ENCODE measurements around the gene RPS6KB2.
A peak's percentile ranks its signal among the peaks of the same experiment; 100 is the strongest.

RPS6KB2 gene

DNA sequence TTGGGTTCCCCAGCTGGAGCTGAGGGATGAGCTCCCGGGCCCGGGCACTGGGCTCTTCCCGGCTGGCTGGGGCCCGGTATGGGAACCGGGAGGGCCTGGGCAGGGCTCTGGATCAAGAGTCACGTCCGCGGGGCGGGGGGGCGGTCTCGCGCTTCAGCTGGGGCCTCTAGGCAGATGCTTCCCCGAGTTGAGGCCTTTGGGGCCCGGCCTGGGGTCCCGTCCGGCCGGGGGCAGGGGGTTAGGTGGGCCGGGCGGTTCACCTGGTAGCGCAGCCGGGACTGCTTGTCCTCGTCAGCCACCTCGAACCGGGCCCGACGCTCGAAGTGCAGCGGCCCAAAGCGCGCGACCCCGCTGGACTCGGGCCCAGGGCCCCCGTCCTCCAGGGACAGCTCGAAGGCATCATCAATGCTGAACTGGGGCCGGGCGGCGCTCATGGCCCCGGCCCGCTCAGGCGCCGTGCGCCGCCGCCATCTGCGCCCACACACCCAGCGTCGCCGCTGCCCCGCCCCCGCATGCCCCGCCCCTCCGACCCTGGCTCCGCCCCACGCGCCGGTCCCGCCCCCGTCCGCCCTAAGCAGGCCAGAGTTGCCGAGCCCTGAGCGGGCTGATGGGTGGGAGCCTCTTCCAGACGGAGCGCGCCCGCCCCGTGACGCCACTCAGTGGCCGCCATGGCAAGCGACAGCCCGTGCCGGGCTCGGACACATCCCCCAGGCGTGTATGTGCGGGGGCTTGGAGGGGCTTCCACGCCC lies 40.6 kb downstream of the RPS6KB2 start, which contains the start of gene TMEM134:
Gene TMEM134 (minus strand): TSS at position 493 of the 749 bp plus-strand sequence. CDS start 59 bp downstream, at position 434.
- peaks cover 0 to 1% of the 10 kb centered on the region in 2 donors for H3K9me3 ChIP-seq (replicated peaks in 1 of 2; ENCODE audit: control insufficient read depth in 2 of 2, insufficient read depth in 1 of 2, low read depth in 1 of 2, low read length in 2 of 2)
- H3K27me3 ChIP-seq (ENCODE audit: control insufficient read depth in 3 of 3, insufficient read depth in 3 of 3, low read depth in 1 of 3, low read length in 3 of 3) = peaks cover 0 to 2% (median 0%) of the 10 kb centered on the region in 3 experiments
- H2AFZ ChIP-seq (ENCODE audit: low read length) = peak within 1 kb of the TSS; percentile 89
- H3K4me1 ChIP-seq (ENCODE audit: control insufficient read depth in 2 of 2, insufficient read depth in 1 of 2, low read depth in 1 of 2, low read length in 2 of 2) = peaks cover 11 to 15% of the 10 kb centered on the region in 2 donors
- peak within 1 kb of the TSS; percentile 96 for H3K18ac ChIP-seq (ENCODE audit: low read length)
- peak within 1 kb of the TSS; percentile 86 for H3K4me2 ChIP-seq (ENCODE audit: insufficient read depth, low read length, poor library complexity, severe bottlenecking)
- no CpG with 5 or more reads among the region's 76 CpGs for WGBS, 2 donors (ENCODE audit: extremely low coverage in 2 of 2, insufficient read length in 2 of 2, insufficient replicate concordance in 1 of 2)
- peak within 1 kb of the TSS; percentile 89 for H3K14ac ChIP-seq (ENCODE audit: low read length)
- H2BK15ac ChIP-seq (ENCODE audit: low read length) = peak within 1 kb of the TSS; percentile 85
- H3K27ac ChIP-seq (replicated peaks; ENCODE audit: low read length) = peak within 1 kb of the TSS; percentile 54
- H3K23ac ChIP-seq (ENCODE audit: low read depth, low read length, poor library complexity) = peak within 1 kb of the TSS; percentile 96
- H3K36me3 ChIP-seq (replicated peaks in 1 of 2; ENCODE audit: control insufficient read depth in 2 of 2, insufficient read depth in 2 of 2, low read length in 2 of 2) = peaks cover 0 to 6% of the 10 kb centered on the region in 2 donors
- peaks cover 5% of the 10 kb centered on the region for H3K79me1 ChIP-seq (ENCODE audit: low read depth, low read length)
- peak within 1 kb of the TSS; percentile 88 to 92 for H3K4me3 ChIP-seq (ENCODE audit: low read length in 2 of 2)
- H2BK12ac ChIP-seq (ENCODE audit: low read length) = no peak within 1 kb of the TSS
- peak within 1 kb of the TSS; percentile 94 for H3K9ac ChIP-seq (ENCODE audit: low read depth, low read length, poor library complexity)
- peak within 1 kb of the TSS; percentile 61 for H2BK120ac ChIP-seq (ENCODE audit: low read depth, low read length)
- H4K8ac ChIP-seq (ENCODE audit: low read depth, low read length) = no peak within 1 kb of the TSS
- peak within 1 kb of the TSS; percentile 96 for H2AK5ac ChIP-seq (ENCODE audit: low read depth, low read length)
- no peak within 1 kb of the TSS for H3K4ac ChIP-seq (ENCODE audit: low read length)
- peak within 1 kb of the TSS; percentile 75 for H2BK5ac ChIP-seq (ENCODE audit: low read length)
- peak; percentile 88 for DNase-seq (ENCODE audit: low spot score)
- no peak within 1 kb of the TSS for H4K91ac ChIP-seq (ENCODE audit: low read depth, low read length, poor library complexity)

DNA sequence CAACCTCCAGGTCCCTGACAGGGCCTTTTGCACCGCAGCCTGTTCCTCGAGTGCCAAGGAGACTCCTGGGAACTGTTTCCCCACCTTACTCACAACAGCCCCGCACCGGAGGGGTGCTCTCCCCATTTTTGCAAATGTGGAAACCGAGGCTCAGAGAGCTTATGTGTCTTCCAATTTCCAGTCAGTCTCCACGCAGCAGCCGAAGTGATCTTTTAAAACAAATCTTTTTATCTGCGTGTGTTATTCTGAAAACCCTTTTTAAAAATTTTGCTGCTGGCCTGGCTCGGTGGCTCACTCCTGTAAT lies 41.2 kb downstream of the RPS6KB2 start:
- peaks cover 0 to 2% (median 0%) of the 10 kb centered on the region in 3 experiments for H3K27me3 ChIP-seq (ENCODE audit: control insufficient read depth in 3 of 3, insufficient read depth in 3 of 3, low read depth in 1 of 3, low read length in 3 of 3)
- H3K18ac ChIP-seq (ENCODE audit: low read length) = peak overlapping the region; percentile 44
- H2AFZ ChIP-seq (ENCODE audit: low read length) = peak overlapping the region; percentile 89
- H2BK15ac ChIP-seq (ENCODE audit: low read length) = no peak overlapping the region
- H2BK12ac ChIP-seq (ENCODE audit: low read length) = no peak overlapping the region
- H3K4me1 ChIP-seq (ENCODE audit: control insufficient read depth in 2 of 2, insufficient read depth in 1 of 2, low read depth in 1 of 2, low read length in 2 of 2) = peaks cover 10 to 11% of the 10 kb centered on the region in 2 donors
- H4K8ac ChIP-seq (ENCODE audit: low read depth, low read length) = no peak overlapping the region
- H3K14ac ChIP-seq (ENCODE audit: low read length) = no peak overlapping the region
- H2BK5ac ChIP-seq (ENCODE audit: low read length) = no peak overlapping the region
- H3K9ac ChIP-seq (ENCODE audit: low read depth, low read length, poor library complexity) = no peak overlapping the region
- H4K91ac ChIP-seq (ENCODE audit: low read depth, low read length, poor library complexity) = no peak overlapping the region
- H3K9me3 ChIP-seq (replicated peaks in 1 of 2; ENCODE audit: control insufficient read depth in 2 of 2, insufficient read depth in 1 of 2, low read depth in 1 of 2, low read length in 2 of 2) = no peaks in the 10 kb centered on the region
- H3K4me3 ChIP-seq (ENCODE audit: low read length in 2 of 2) = peak overlapping the region; percentile 38 to 76
- peak overlapping the region; percentile 54 for H3K27ac ChIP-seq (replicated peaks; ENCODE audit: low read length)
- H3K36me3 ChIP-seq (replicated peaks in 1 of 2; ENCODE audit: control insufficient read depth in 2 of 2, insufficient read depth in 2 of 2, low read length in 2 of 2) = peaks cover 0 to 6% of the 10 kb centered on the region in 2 donors
- WGBS, 2 donors (ENCODE audit: extremely low coverage in 2 of 2, insufficient read length in 2 of 2, insufficient replicate concordance in 1 of 2) = no CpG with 5 or more reads among the region's 9 CpGs
- no peak overlapping the region for H2AK5ac ChIP-seq (ENCODE audit: low read depth, low read length)
- peaks cover 5% of the 10 kb centered on the region for H3K79me1 ChIP-seq (ENCODE audit: low read depth, low read length)
- no peak overlapping the region for H2BK120ac ChIP-seq (ENCODE audit: low read depth, low read length)
- peak overlapping the region; percentile 96 for H3K23ac ChIP-seq (ENCODE audit: low read depth, low read length, poor library complexity)
- peak overlapping the region; percentile 55 for H3K4me2 ChIP-seq (ENCODE audit: insufficient read depth, low read length, poor library complexity, severe bottlenecking)
- no peak for DNase-seq (ENCODE audit: low spot score)
- no peak overlapping the region for H3K4ac ChIP-seq (ENCODE audit: low read length)

DNA sequence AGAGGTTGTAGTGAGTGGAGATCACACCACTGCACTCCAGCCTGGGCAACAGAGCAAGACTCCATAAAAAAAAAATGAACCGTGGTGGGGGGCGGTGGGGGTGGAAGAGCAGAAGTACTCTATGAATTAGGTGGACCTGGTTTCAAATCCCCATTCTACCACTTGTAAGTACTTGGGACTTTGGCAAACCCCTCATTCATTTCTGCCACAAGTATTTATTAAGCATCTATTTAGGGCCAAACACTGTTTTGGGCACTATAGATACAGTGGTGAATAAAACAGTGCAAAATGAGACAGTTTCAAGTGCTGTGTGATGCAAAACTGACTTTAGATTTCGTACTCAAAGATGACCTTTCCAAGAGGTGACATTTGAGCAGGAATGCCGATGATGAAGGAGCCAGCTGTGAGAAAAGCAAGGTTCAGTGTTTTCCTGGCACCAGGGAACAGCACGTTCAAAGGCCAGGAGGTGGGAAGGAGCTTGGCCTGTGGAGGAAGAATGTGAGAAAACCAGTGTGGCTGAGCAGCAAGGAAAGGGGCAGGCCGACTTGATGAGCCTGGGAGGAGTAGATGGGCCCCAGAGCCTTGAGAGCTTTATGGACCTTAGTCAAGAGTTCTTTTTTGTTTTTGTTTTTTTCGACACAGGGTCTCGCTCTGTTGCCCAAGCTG lies 42.2 kb downstream of the RPS6KB2 start:
- Histone ChIP-seq H2AFZ (ENCODE audit: low read length) (no peak overlapping the region), H3K4ac (ENCODE audit: low read length) (no peak overlapping the region), H3K27me3 (ENCODE audit: control insufficient read depth in 3 of 3, insufficient read depth in 3 of 3, low read depth in 1 of 3, low read length in 3 of 3) (peaks cover 0 to 2% (median 0%) of the 10 kb centered on the region in 3 experiments), H3K14ac (ENCODE audit: low read length) (no peak overlapping the region), H2AK5ac (ENCODE audit: low read depth, low read length) (peak overlapping the region; percentile 28), H4K8ac (ENCODE audit: low read depth, low read length) (no peak overlapping the region), H2BK12ac (ENCODE audit: low read length) (no peak overlapping the region), H3K36me3 (replicated peaks in 1 of 2; ENCODE audit: control insufficient read depth in 2 of 2, insufficient read depth in 2 of 2, low read length in 2 of 2) (peaks cover 0 to 3% of the 10 kb centered on the region in 2 donors), H3K18ac (ENCODE audit: low read length) (no peak overlapping the region), H3K79me1 (ENCODE audit: low read depth, low read length) (peaks cover 1% of the 10 kb centered on the region), H2BK120ac (ENCODE audit: low read depth, low read length) (no peak overlapping the region), H3K4me2 (ENCODE audit: insufficient read depth, low read length, poor library complexity, severe bottlenecking) (no peak overlapping the region), H2BK5ac (ENCODE audit: low read length) (no peak overlapping the region), H4K91ac (ENCODE audit: low read depth, low read length, poor library complexity) (no peak overlapping the region), H3K9me3 (replicated peaks in 1 of 2; ENCODE audit: control insufficient read depth in 2 of 2, insufficient read depth in 1 of 2, low read depth in 1 of 2, low read length in 2 of 2) (no peaks in the 10 kb centered on the region), H3K9ac (ENCODE audit: low read depth, low read length, poor library complexity) (no peak overlapping the region), H2BK15ac (ENCODE audit: low read length) (no peak overlapping the region), H3K27ac (replicated peaks; ENCODE audit: low read length) (no peak overlapping the region), H3K4me3 (ENCODE audit: low read length in 2 of 2) (no peak overlapping the region), H3K23ac (ENCODE audit: low read depth, low read length, poor library complexity) (no peak overlapping the region), H3K4me1 (ENCODE audit: control insufficient read depth in 2 of 2, insufficient read depth in 1 of 2, low read depth in 1 of 2, low read length in 2 of 2) (peaks cover 7 to 11% of the 10 kb centered on the region in 2 donors)
- DNase-seq (ENCODE audit: low spot score) = no peak
- WGBS, 2 donors (ENCODE audit: extremely low coverage in 2 of 2, insufficient read length in 2 of 2, insufficient replicate concordance in 1 of 2) = no CpG with 5 or more reads among the region's 8 CpGs

DNA sequence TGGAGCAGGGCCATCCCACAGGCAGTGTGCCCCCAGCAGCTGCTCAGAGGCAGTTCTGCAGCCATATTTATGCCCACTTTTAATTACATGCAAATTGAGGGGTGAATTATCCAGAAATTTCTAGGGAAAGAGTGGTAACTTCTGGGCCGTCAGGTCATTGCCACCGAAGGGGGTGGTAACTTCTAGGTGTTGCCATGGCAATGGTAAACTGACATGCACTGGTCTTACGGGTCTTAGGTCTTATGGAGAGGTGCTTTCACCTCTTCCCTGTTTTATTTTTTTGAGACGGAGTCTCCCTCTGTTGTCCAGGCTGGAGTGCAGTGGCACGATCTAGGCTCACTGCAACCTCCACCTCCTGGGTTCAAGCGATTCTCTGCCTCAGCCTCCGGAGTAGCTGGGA lies 44.6 kb downstream of the RPS6KB2 start:
- Histone ChIP-seq H4K91ac (ENCODE audit: low read depth, low read length, poor library complexity) (no peak overlapping the region), H3K18ac (ENCODE audit: low read length) (no peak overlapping the region), H3K4ac (ENCODE audit: low read length) (no peak overlapping the region), H2AFZ (ENCODE audit: low read length) (peak overlapping the region; percentile 66), H3K9ac (ENCODE audit: low read depth, low read length, poor library complexity) (peak overlapping the region; percentile 24), H3K4me3 (ENCODE audit: low read length in 2 of 2) (no peak overlapping the region), H3K14ac (ENCODE audit: low read length) (no peak overlapping the region), H4K8ac (ENCODE audit: low read depth, low read length) (no peak overlapping the region), H3K9me3 (replicated peaks in 1 of 2; ENCODE audit: control insufficient read depth in 2 of 2, insufficient read depth in 1 of 2, low read depth in 1 of 2, low read length in 2 of 2) (no peaks in the 10 kb centered on the region), H3K4me1 (ENCODE audit: control insufficient read depth in 2 of 2, insufficient read depth in 1 of 2, low read depth in 1 of 2, low read length in 2 of 2) (peaks cover 6 to 9% of the 10 kb centered on the region in 2 donors), H3K23ac (ENCODE audit: low read depth, low read length, poor library complexity) (no peak overlapping the region), H3K27ac (replicated peaks; ENCODE audit: low read length) (no peak overlapping the region), H3K4me2 (ENCODE audit: insufficient read depth, low read length, poor library complexity, severe bottlenecking) (no peak overlapping the region), H2BK15ac (ENCODE audit: low read length) (no peak overlapping the region), H3K27me3 (ENCODE audit: control insufficient read depth in 3 of 3, insufficient read depth in 3 of 3, low read depth in 1 of 3, low read length in 3 of 3) (peaks cover 0 to 2% (median 0%) of the 10 kb centered on the region in 3 experiments), H2BK5ac (ENCODE audit: low read length) (no peak overlapping the region), H2BK120ac (ENCODE audit: low read depth, low read length) (no peak overlapping the region), H3K36me3 (replicated peaks in 1 of 2; ENCODE audit: control insufficient read depth in 2 of 2, insufficient read depth in 2 of 2, low read length in 2 of 2) (no peaks in the 10 kb centered on the region), H2AK5ac (ENCODE audit: low read depth, low read length) (no peak overlapping the region), H3K79me1 (ENCODE audit: low read depth, low read length) (no peaks in the 10 kb centered on the region), H2BK12ac (ENCODE audit: low read length) (no peak overlapping the region)
- DNase-seq (ENCODE audit: low spot score) = no peak
- WGBS, 2 donors (ENCODE audit: extremely low coverage in 2 of 2, insufficient read length in 2 of 2, insufficient replicate concordance in 1 of 2) = no CpG with 5 or more reads among the region's 7 CpGs
